Karpas-422 (cell line): ENCODE measurements around the gene IPO9. TPM values are rescaled to one million over a fixed set of nuclear protein-coding genes. Genes with fewer than 3 reads are reported as not detected.
"Not testable (repeated sequence)": the region's sequence is repeated elsewhere in the genome, so short reads cannot be mapped to it uniquely, and the experiment has no call there.

Experiments used
- DNase-seq: peaks from one replicate; pipeline ENCODE4 v3.0.0-alpha.2; 2015
- H2AFZ ChIP-seq: fragments of 200-600 bp; sonication (generic); 2 replicates; pipeline ENCODE4 v1.6.1; 2014; ENCODE audit warnings: antibody characterized with exemption, low read length, mixed read lengths
- H3K27ac ChIP-seq: fragments of 200-600 bp; sonication (generic); 2 replicates; pipeline ENCODE4 v1.5.1; 2014; ENCODE audit warnings: mild to moderate bottlenecking, low read length, moderate library complexity
- H3K27me3 ChIP-seq: fragments of 200-600 bp; sonication (generic); 2 replicates; pipeline ENCODE4 v1.6.1; 2014; ENCODE audit warnings: low read length, mixed read lengths
- H3K36me3 ChIP-seq: fragments of 200-600 bp; sonication (generic); 2 replicates; pipeline ENCODE4 v1.6.1; 2014; ENCODE audit warnings: low read length, mixed read lengths; ENCODE audit not compliant: insufficient read depth
- H3K4me1 ChIP-seq: fragments of 200-600 bp; sonication (generic); 2 replicates; pipeline ENCODE4 v1.6.1; 2014; ENCODE audit warnings: mild to moderate bottlenecking, low read length, mixed read lengths
- H3K4me2 ChIP-seq: fragments of 200-600 bp; sonication (generic); 2 replicates; pipeline ENCODE4 v1.6.1; 2014; ENCODE audit warnings: low read length, low read depth, mild to moderate bottlenecking; ENCODE audit not compliant: poor library complexity, severe bottlenecking
- H3K4me3 ChIP-seq: fragments of 200-600 bp; sonication (generic); 2 replicates; pipeline ENCODE4 v1.5.1; 2014; ENCODE audit warnings: mild to moderate bottlenecking, antibody characterized with exemption, low read length, mixed read lengths
- H3K79me2 ChIP-seq: fragments of 200-600 bp; sonication (generic); 2 replicates; pipeline ENCODE4 v1.6.1; 2014; ENCODE audit warnings: mild to moderate bottlenecking, low read length, mixed read lengths
- H3K9ac ChIP-seq: fragments of 200-600 bp; sonication (generic); 2 replicates; pipeline ENCODE4 v1.6.0; 2014; ENCODE audit warnings: low read length
- H3K9me2 ChIP-seq: fragments of 200-600 bp; sonication (generic), shearing (Covaris generic); replicated peaks from 2 replicates; pipeline ENCODE4 v1.6.0; 2014; ENCODE audit warnings: mild to moderate bottlenecking, low read length, moderate library complexity; ENCODE audit not compliant: insufficient read depth
- H3K9me3 ChIP-seq: fragments of 300-700, 200-600 bp; sonication (generic); 2 replicates; pipeline ENCODE4 v1.6.1; 2014; ENCODE audit warnings: low read length, mixed read lengths
- H4K20me1 ChIP-seq: fragments of 200-600 bp; sonication (generic); 2 replicates; pipeline ENCODE4 v1.6.1; 2014; ENCODE audit warnings: mild to moderate bottlenecking, antibody characterized with exemption, low read length, low read depth; ENCODE audit not compliant: insufficient read depth
- total RNA-seq: library from RNA; depleted of rRNA; stranded (reverse); fragments of >200 nt; shearing (Covaris generic); gene quantifications from 2 replicates; pipeline ENCODE4 v1.2.3, GENCODE V29; 2014; ENCODE audit warnings: low replicate concordance

IPO9 gene
- total RNA-seq, 1 experiment from 2014 or later: 22.7 TPM

GRCh38 chr1:201831371-201831770 is 2.4 kb downstream of the IPO9 start:
- no peak for DNase-seq
- peaks cover 31% of the 10 kb centered on the region for H4K20me1 ChIP-seq
- peaks cover 80% of the 10 kb centered on the region for H3K79me2 ChIP-seq
- peak overlapping the region; percentile 96 for H3K4me2 ChIP-seq
- H2AFZ ChIP-seq: no peak overlapping the region
- no peaks in the 10 kb centered on the region for H3K9me2 ChIP-seq
- H3K9ac ChIP-seq: no peak overlapping the region
- no peaks in the 10 kb centered on the region for H3K27me3 ChIP-seq
- H3K4me1 ChIP-seq: peaks cover 35% of the 10 kb centered on the region
- peak overlapping the region; percentile 99; the same call in 1 of the 2 replicates for H3K4me3 ChIP-seq
- H3K36me3 ChIP-seq: peaks cover 14% of the 10 kb centered on the region; the same call in 1 of the 2 replicates
- no peaks in the 10 kb centered on the region for H3K9me3 ChIP-seq
- H3K27ac ChIP-seq: no peak overlapping the region

- Histone ChIP-seq H3K27ac (no peak overlapping the region), H3K79me2 (peaks cover 100% of the 10 kb centered on the region), H2AFZ (no peak overlapping the region), H3K4me1 (peaks cover 28% of the 10 kb centered on the region), H3K4me3 (no peak overlapping the region), H3K9ac (no peak overlapping the region), H3K36me3 (peaks cover 24% of the 10 kb centered on the region; the same call in 1 of the 2 replicates), H3K9me3 (no peaks in the 10 kb centered on the region), H4K20me1 (peaks cover 44% of the 10 kb centered on the region), H3K27me3 (no peaks in the 10 kb centered on the region), H3K4me2 (no peak overlapping the region), H3K9me2 (no peaks in the 10 kb centered on the region)
- no peak for DNase-seq
Measured at GRCh38 chr1:201834621-201835020, 5.7 kb downstream of the IPO9 start.

- H2AFZ ChIP-seq: no peak overlapping the region
- H3K79me2 ChIP-seq: peaks cover 100% of the 10 kb centered on the region
- H3K9me2 ChIP-seq: no peaks in the 10 kb centered on the region
- H3K4me3 ChIP-seq: no peak overlapping the region
- H3K27ac ChIP-seq: no peak overlapping the region
- peaks cover 39% of the 10 kb centered on the region for H3K4me1 ChIP-seq
- H3K9ac ChIP-seq: no peak overlapping the region
- no peak overlapping the region for H3K4me2 ChIP-seq
- H3K36me3 ChIP-seq: peaks cover 32% of the 10 kb centered on the region; the same call in 1 of the 2 replicates
- DNase-seq: no peak
- H4K20me1 ChIP-seq: peaks cover 40% of the 10 kb centered on the region
- H3K27me3 ChIP-seq: no peaks in the 10 kb centered on the region
- no peaks in the 10 kb centered on the region for H3K9me3 ChIP-seq
Measured at GRCh38 chr1:201838381-201838780, 9.4 kb downstream of the IPO9 start.

GRCh38 chr1:201839089-201839488 is 10.1 kb downstream of the IPO9 start:
- H3K36me3 ChIP-seq: peaks cover 32% of the 10 kb centered on the region; the same call in 1 of the 2 replicates
- H3K4me2 ChIP-seq: not testable (repeated sequence)
- peaks cover 35% of the 10 kb centered on the region for H4K20me1 ChIP-seq

DNA sequence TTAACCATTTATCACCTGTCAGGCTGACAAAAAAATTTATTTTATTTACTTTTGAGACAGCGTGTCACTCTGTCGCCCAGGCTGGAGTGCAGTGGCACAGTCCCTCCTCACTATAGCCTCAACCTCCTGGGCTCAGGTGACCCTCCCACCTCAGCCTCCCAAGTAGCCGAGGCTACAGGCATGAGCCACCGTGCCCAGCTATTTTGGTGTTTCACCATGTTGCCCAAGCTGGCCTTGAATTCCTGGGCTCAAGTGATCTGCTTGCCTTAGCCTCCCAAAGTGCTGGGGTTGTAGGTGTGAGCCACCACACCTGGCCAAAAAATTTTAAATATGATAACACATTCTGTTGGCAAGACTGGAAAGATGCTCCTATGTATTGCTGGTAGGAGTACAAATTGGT is 11.1 kb downstream of the IPO9 start:
- H3K79me2 ChIP-seq: peaks cover 100% of the 10 kb centered on the region
- no peaks in the 10 kb centered on the region for H3K27me3 ChIP-seq
- peaks cover 29% of the 10 kb centered on the region for H4K20me1 ChIP-seq
- peaks cover 24% of the 10 kb centered on the region; the same call in 1 of the 2 replicates for H3K36me3 ChIP-seq
- no peaks in the 10 kb centered on the region for H3K9me3 ChIP-seq
- no peak overlapping the region for H3K27ac ChIP-seq
- H3K4me2 ChIP-seq: no peak overlapping the region
- no peak overlapping the region for H3K9ac ChIP-seq
- no peak for DNase-seq
- peaks cover 37% of the 10 kb centered on the region for H3K4me1 ChIP-seq
- no peak overlapping the region for H2AFZ ChIP-seq
- H3K9me2 ChIP-seq: no peaks in the 10 kb centered on the region
- no peak overlapping the region for H3K4me3 ChIP-seq

More at GRCh38 chr1:201839089-201839488, 10.1 kb downstream of the IPO9 start:
- H3K27me3 ChIP-seq, H3K9me3 ChIP-seq, H3K27ac ChIP-seq, H3K4me3 ChIP-seq, H3K9ac ChIP-seq, H3K9me2 ChIP-seq, H2AFZ ChIP-seq, DNase-seq: not testable (repeated sequence)
- Histone ChIP-seq H3K79me2 (peaks cover 100% of the 10 kb centered on the region), H3K4me1 (peaks cover 37% of the 10 kb centered on the region)

GRCh38 chr1:201840490-201840889 is 11.5 kb downstream of the IPO9 start:
- peaks cover 100% of the 10 kb centered on the region for H3K79me2 ChIP-seq
- no peaks in the 10 kb centered on the region for H3K27me3 ChIP-seq
- H2AFZ ChIP-seq: no peak overlapping the region
- no peaks in the 10 kb centered on the region for H3K9me3 ChIP-seq
- H3K9me2 ChIP-seq: no peaks in the 10 kb centered on the region
- H3K36me3 ChIP-seq: peaks cover 20% of the 10 kb centered on the region; the same call in 1 of the 2 replicates
- no peak overlapping the region for H3K9ac ChIP-seq
- peaks cover 37% of the 10 kb centered on the region for H3K4me1 ChIP-seq
- no peak for DNase-seq
- H3K4me2 ChIP-seq: no peak overlapping the region
- no peak overlapping the region for H3K27ac ChIP-seq
- no peak overlapping the region for H3K4me3 ChIP-seq
- peaks cover 26% of the 10 kb centered on the region for H4K20me1 ChIP-seq

- no peak overlapping the region for H3K9ac ChIP-seq
- peaks cover 26% of the 10 kb centered on the region for H4K20me1 ChIP-seq
- H3K79me2 ChIP-seq: peaks cover 100% of the 10 kb centered on the region
- H3K4me3 ChIP-seq: no peak overlapping the region
- DNase-seq: no peak
- H3K9me2 ChIP-seq: no peaks in the 10 kb centered on the region
- no peaks in the 10 kb centered on the region for H3K9me3 ChIP-seq
- H3K36me3 ChIP-seq: peaks cover 18% of the 10 kb centered on the region; the same call in 1 of the 2 replicates
- no peak overlapping the region for H2AFZ ChIP-seq
- H3K4me1 ChIP-seq: peaks cover 37% of the 10 kb centered on the region
- H3K27ac ChIP-seq: 0 out of 2 replicates have a peak overlapping the region, but pooled peaks have one; percentile 9
- H3K27me3 ChIP-seq: no peaks in the 10 kb centered on the region
- H3K4me2 ChIP-seq: no peak overlapping the region
Measured at GRCh38 chr1:201841265-201841912, 12.4 kb downstream of the IPO9 start.

DNA sequence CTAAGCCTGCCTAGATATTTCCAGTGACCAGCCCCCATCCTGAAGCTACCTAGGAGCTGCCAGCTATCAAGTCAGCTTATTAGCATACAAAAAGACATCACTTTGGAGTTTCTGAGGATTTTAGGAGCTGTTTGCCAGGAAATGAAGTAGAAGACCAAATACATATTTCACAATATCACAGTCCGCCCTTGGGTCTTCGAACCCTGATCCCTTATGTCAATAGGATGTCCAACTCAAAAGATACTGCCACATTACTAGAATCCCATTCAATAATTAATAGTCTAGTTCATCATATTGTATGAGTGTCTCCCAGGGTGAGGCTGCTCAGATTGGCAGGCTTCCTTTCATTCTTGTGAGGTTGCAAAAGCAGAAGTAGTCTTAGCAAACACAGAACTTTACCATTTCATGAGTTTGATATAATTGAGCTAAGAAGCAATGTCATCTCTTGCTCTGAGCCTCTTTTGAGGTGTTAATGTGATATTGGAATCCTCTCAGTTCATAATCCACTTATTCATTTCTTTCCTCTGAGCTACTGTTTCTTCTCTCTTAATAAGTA is 13.6 kb downstream of the IPO9 start:
- Histone ChIP-seq H3K4me3 (no peak overlapping the region), H3K9me2 (no peaks in the 10 kb centered on the region), H3K9me3 (no peaks in the 10 kb centered on the region), H2AFZ (no peak overlapping the region), H3K27ac (no peak overlapping the region), H3K9ac (no peak overlapping the region), H3K4me1 (peaks cover 28% of the 10 kb centered on the region), H3K27me3 (no peaks in the 10 kb centered on the region), H3K79me2 (peaks cover 99% of the 10 kb centered on the region), H4K20me1 (peaks cover 20% of the 10 kb centered on the region), H3K4me2 (no peak overlapping the region), H3K36me3 (peaks cover 16% of the 10 kb centered on the region; the same call in 1 of the 2 replicates)
- no peak for DNase-seq
